ENCODE results near the gene ALS2CL. TPM values are rescaled to one million over a fixed set of nuclear protein-coding genes. Genes with fewer than 3 reads are reported as not detected.
A peak's percentile ranks its signal among the peaks of the same experiment; 100 is the strongest.

ALS2CL gene
- total RNA-seq, 1 experiment from 2014 or later: 4.9 TPM

- no peaks in the 10 kb centered on the region for H3K79me1 ChIP-seq (ENCODE audit: insufficient read depth, low read depth, low read length, poor library complexity, severe bottlenecking)
- peak overlapping the region; percentile 46 for H3K18ac ChIP-seq (ENCODE audit: insufficient read length, low read depth, low read length)
- TF ChIP-seq CTCF (conservative IDR thresholded peaks at IDR 0.05): peak; percentile 100
- Mint-ChIP-seq H3K4me3 (peak overlapping the region; percentile 45 to 69), H3K4me1 (peaks cover 39 to 49% of the 10 kb centered on the region in 2 experiments), H3K36me3 (ENCODE audit: insufficient read depth in 1 of 3, low read depth in 3 of 3) (no peaks in the 10 kb centered on the region), H3K27me3 (ENCODE audit: low read depth) (peaks cover 3% of the 10 kb centered on the region), H3K9me3 (peaks cover 0 to 4% of the 10 kb centered on the region in 2 experiments; a peak in 1 of 5 replicates), H3K27ac (peak overlapping the region; percentile 30 to 51 (median 44); a peak in 4 of 7 replicates)
- no peaks in the 10 kb centered on the region for H3K79me2 ChIP-seq (ENCODE audit: insufficient read depth, low read length)
- peak overlapping the region; percentile 38 for H3K4me2 ChIP-seq (ENCODE audit: insufficient read depth, insufficient read length, low read length)
- no peak overlapping the region for H4K8ac ChIP-seq (replicated peaks; ENCODE audit: insufficient read length, low read depth, low read length)
- H2BK5ac ChIP-seq (ENCODE audit: insufficient read length, low read length): no peak overlapping the region
- no peak overlapping the region for H2BK20ac ChIP-seq (ENCODE audit: low read depth, low read length, poor library complexity, severe bottlenecking)
- WGBS (ENCODE audit: extremely low coverage, insufficient read length, low lambda C conversion rate): no CpG with 5 or more reads among the region's 36 CpGs
- no peak overlapping the region for H3K56ac ChIP-seq (ENCODE audit: insufficient read length, low read depth, low read length)
- no peaks in the 10 kb centered on the region for H4K20me1 ChIP-seq (ENCODE audit: control insufficient read depth, insufficient read depth, insufficient read length)
- H3K9ac ChIP-seq (ENCODE audit: extremely low read depth, insufficient read length, low read length): no peak overlapping the region
- no peaks in the 10 kb centered on the region for H3K9me3 ChIP-seq (ENCODE audit: control insufficient read depth, low read depth, low read length)
- H3K4ac ChIP-seq (ENCODE audit: low read depth, low read length): no peak overlapping the region
- no peaks in the 10 kb centered on the region for H3K23me2 ChIP-seq (ENCODE audit: insufficient read length, low read depth, low read length, poor library complexity, severe bottlenecking)
- no peak overlapping the region for H2BK15ac ChIP-seq (ENCODE audit: low read depth, low read length)
- H3T11ph ChIP-seq (ENCODE audit: low read length): no peak overlapping the region
- H4K91ac ChIP-seq (ENCODE audit: insufficient read length, low read depth, low read length): no peak overlapping the region
- peak; percentile 96 for DNase-seq
- peaks cover 9% of the 10 kb centered on the region; the same call in 1 of the 2 replicates for H3K4me1 ChIP-seq (ENCODE audit: insufficient read depth, low read length)
- no peak overlapping the region for H2BK12ac ChIP-seq (ENCODE audit: insufficient read length, low read depth, low read length)
- no peak overlapping the region for H2AK5ac ChIP-seq (ENCODE audit: insufficient read length, low read length)
- H3K27me3 ChIP-seq (ENCODE audit: insufficient read depth, low read length): no peaks in the 10 kb centered on the region
- no peak overlapping the region for H3K23ac ChIP-seq (ENCODE audit: insufficient read length, low read depth, low read length)
- H3K27ac ChIP-seq (ENCODE audit: insufficient read length, low read depth, low read length): peak overlapping the region; percentile 22
- no peak overlapping the region for H2AFZ ChIP-seq (ENCODE audit: low read length)
- peak overlapping the region; percentile 21 for H4K5ac ChIP-seq (ENCODE audit: insufficient read length, low read depth, low read length)
- H2BK120ac ChIP-seq (ENCODE audit: low read depth, low read length, poor library complexity, severe bottlenecking): no peak overlapping the region
- H3K14ac ChIP-seq (ENCODE audit: insufficient read depth, low read length): peak overlapping the region; percentile 36
These were observed 63.6 kb downstream of the ALS2CL start for GRCh38 chr3:46629551-46630517.
